Thoracic aorta (tissue), 2 donors: Measurements from ENCODE around the gene KCNJ12. TPM values are rescaled to one million over a fixed set of nuclear protein-coding genes. Genes with fewer than 3 reads are reported as not detected.

Source experiments
- ATAC-seq: fragments of 150-250 bp; one replicate; pipeline ENCODE4 v1.8.0; 2017; ENCODE audit warnings: low read depth; ENCODE audit not compliant: insufficient number of reproducible peaks, low FRiP score
- DNase-seq: peaks from one replicate; pipeline ENCODE4 v3.0.0-alpha.2; 2020; ENCODE audit warnings: low spot score
- H3K27ac ChIP-seq, 2 donors: fragments of 200-600 bp; sonication (generic); 1 replicate in 1 of 2; 2 replicates in 1 of 2; pipeline ENCODE4 v1.5.1; 2016; ENCODE audit warnings: mild to moderate bottlenecking in 2 of 2, moderate library complexity in 2 of 2
- H3K27me3 ChIP-seq: fragments of 200-600 bp; sonication (generic); replicated peaks from 2 replicates; pipeline ENCODE4 v1.6.0; 2016; ENCODE audit warnings: mild to moderate bottlenecking; ENCODE audit not compliant: insufficient read depth
- H3K36me3 ChIP-seq: fragments of 200-600 bp; sonication (generic); one replicate; pipeline ENCODE4 v1.5.1; 2016
- H3K4me1 ChIP-seq, 2 donors: fragments of 200-600 bp; sonication (generic); 1 replicate in 1 of 2; 2 replicates in 1 of 2; pipeline versions ENCODE4 v1.5.1 to v1.6.0; 2016; ENCODE audit warnings: low read depth in 2 of 2, mild to moderate bottlenecking in 1 of 2; ENCODE audit not compliant: control insufficient read depth in 1 of 2
- H3K4me3 ChIP-seq: fragments of 200-600 bp; sonication (generic); 2 replicates; pipeline ENCODE4 v1.5.1; 2016; ENCODE audit warnings: mild to moderate bottlenecking
- H3K9me3 ChIP-seq: fragments of 200-600 bp; sonication (generic); 2 replicates; pipeline ENCODE4 v1.5.1; 2016
- total RNA-seq, 2 donors: library from RNA; depleted of rRNA; stranded (reverse); fragments of >200 nt; gene quantifications; one replicate each; pipeline versions ENCODE4 v1.1.0 to v1.2.3, GENCODE V29; 2016
- TF ChIP-seq, protein P1 (sequence below): fragments of 200-600 bp; sonication (generic); IDR thresholded peaks from one replicate; pipeline ENCODE4 v1.5.1; 2019; ENCODE audit warnings: antibody characterized with exemption

The KCNJ12 gene
- total RNA-seq, 2 donors from 2014 or later = 0.81 to 1.2 TPM

GRCh38 chr17:21352981-21353265, 23.2 kb upstream of the KCNJ12 start:
- H3K27ac ChIP-seq = no peak overlapping the region
- no peak overlapping the region for H3K4me3 ChIP-seq
- no peaks in the 10 kb centered on the region for H3K4me1 ChIP-seq
- no peaks in the 10 kb centered on the region for H3K27me3 ChIP-seq
- DNase-seq = no peak
- TF ChIP-seq, protein P1, sequence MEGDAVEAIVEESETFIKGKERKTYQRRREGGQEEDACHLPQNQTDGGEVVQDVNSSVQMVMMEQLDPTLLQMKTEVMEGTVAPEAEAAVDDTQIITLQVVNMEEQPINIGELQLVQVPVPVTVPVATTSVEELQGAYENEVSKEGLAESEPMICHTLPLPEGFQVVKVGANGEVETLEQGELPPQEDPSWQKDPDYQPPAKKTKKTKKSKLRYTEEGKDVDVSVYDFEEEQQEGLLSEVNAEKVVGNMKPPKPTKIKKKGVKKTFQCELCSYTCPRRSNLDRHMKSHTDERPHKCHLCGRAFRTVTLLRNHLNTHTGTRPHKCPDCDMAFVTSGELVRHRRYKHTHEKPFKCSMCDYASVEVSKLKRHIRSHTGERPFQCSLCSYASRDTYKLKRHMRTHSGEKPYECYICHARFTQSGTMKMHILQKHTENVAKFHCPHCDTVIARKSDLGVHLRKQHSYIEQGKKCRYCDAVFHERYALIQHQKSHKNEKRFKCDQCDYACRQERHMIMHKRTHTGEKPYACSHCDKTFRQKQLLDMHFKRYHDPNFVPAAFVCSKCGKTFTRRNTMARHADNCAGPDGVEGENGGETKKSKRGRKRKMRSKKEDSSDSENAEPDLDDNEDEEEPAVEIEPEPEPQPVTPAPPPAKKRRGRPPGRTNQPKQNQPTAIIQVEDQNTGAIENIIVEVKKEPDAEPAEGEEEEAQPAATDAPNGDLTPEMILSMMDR = no peak
- H3K9me3 ChIP-seq = no peaks in the 10 kb centered on the region
- no peak for ATAC-seq
- H3K36me3 ChIP-seq = no peaks in the 10 kb centered on the region

- H3K27ac ChIP-seq = no peak overlapping the region
- no peaks in the 10 kb centered on the region for H3K9me3 ChIP-seq
- no peak for DNase-seq
- no peak for ATAC-seq
- TF ChIP-seq, protein P1 = no peak
- no peaks in the 10 kb centered on the region for H3K27me3 ChIP-seq
- H3K36me3 ChIP-seq = no peaks in the 10 kb centered on the region
- H3K4me1 ChIP-seq = no peaks in the 10 kb centered on the region
- no peak overlapping the region for H3K4me3 ChIP-seq
Measured at GRCh38 chr17:21353326-21354010, 22.7 kb upstream of the KCNJ12 start.

GRCh38 chr17:21354796-21355385, 21.3 kb upstream of the KCNJ12 start:
- H3K9me3 ChIP-seq = no peaks in the 10 kb centered on the region
- H3K27me3 ChIP-seq = no peaks in the 10 kb centered on the region
- no peaks in the 10 kb centered on the region for H3K36me3 ChIP-seq
- no peak for ATAC-seq
- no peaks in the 10 kb centered on the region for H3K4me1 ChIP-seq
- TF ChIP-seq, protein P1 = no peak
- no peak for DNase-seq
- no peak overlapping the region for H3K27ac ChIP-seq
- H3K4me3 ChIP-seq = no peak overlapping the region

DNA sequence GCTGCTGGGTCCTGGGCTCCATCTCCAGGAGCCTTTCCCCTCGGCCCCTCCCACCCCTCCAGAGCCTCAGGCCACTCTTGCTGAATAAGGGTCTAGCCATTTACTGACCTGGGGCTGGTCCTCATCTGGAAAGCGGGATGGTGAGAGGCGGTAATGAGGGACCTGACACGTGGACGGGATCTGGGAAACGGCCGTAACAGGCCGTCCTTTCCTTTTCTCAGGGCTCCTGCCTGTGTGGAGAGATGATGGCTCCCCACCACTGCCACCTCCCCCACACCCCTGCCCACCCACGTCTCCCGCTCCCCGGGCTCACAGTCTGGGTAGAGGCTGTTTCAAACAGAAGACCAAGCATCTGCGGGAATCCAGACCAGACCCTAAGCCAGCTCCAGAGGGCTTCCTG, 20.6 kb upstream of the KCNJ12 start:
- H3K9me3 ChIP-seq = no peaks in the 10 kb centered on the region
- H3K4me3 ChIP-seq = no peak overlapping the region
- no peaks in the 10 kb centered on the region for H3K27me3 ChIP-seq
- TF ChIP-seq, protein P1 = no peak
- no peaks in the 10 kb centered on the region for H3K4me1 ChIP-seq
- ATAC-seq (no peak), DNase-seq (no peak)
- H3K36me3 ChIP-seq = no peaks in the 10 kb centered on the region
- H3K27ac ChIP-seq = no peak overlapping the region

DNA sequence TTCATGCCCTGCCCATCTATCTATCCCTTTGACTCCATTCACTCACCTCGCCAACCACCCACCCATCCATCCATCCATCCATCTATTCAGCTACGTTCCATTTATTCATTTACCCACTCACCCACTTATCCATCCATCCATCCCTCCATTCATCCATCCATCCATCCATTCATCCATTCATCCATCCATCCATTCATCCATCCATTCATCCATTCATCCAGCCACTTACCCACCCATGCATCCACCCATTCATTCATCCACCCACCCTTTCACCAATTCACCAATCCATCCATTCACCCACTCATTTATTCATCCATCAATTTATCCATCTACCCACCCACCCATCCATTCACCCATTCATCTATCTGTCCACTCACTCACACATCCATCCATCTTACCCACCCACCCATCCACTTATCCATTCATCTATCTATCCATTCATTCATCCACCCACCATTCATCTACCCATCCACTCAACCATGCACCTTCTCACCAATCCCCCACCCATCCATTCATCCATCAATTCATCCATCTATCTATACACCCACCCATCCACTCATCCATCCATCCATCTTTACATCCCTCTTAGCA, 19.5 kb upstream of the KCNJ12 start:
- TF ChIP-seq, protein P1 = no peak
- DNase-seq = no peak
- ATAC-seq = no peak
- Histone ChIP-seq H3K4me3 (no peak overlapping the region), H3K9me3 (no peaks in the 10 kb centered on the region), H3K27me3 (no peaks in the 10 kb centered on the region), H3K36me3 (no peaks in the 10 kb centered on the region), H3K4me1 (no peaks in the 10 kb centered on the region), H3K27ac (no peak overlapping the region)
